A172 (cell line): ENCODE results near the gene GOLGA7B. TPM values are rescaled to one million over a fixed set of nuclear protein-coding genes. Genes with fewer than 3 reads are reported as not detected.

ENCODE experiments used
- total RNA-seq: library from RNA; depleted of rRNA; stranded (reverse); fragments of >200 nt; shearing (Covaris generic); gene quantifications from 2 replicates; pipeline ENCODE4 v1.2.3, GENCODE V29; 2014; rRNA removed

The GOLGA7B gene
- total RNA-seq, 1 experiment from 2014 or later = 1.9 TPM

Other genes with a start within 250 kb of the GOLGA7B start
- gene MORN4, start 216.3 kb upstream of the GOLGA7B start, total RNA-seq = 6.2 and 10.0 TPM in 2 replicates
- gene PI4K2A, start 209.2 kb upstream of the GOLGA7B start, total RNA-seq = 31.7 and 32.1 TPM in 2 replicates
- gene AVPI1, start 162.6 kb upstream of the GOLGA7B start, total RNA-seq = 26.7 and 28.7 TPM in 2 replicates
- gene MARVELD1, start 136.1 kb upstream of the GOLGA7B start, total RNA-seq = 68.2 and 69.7 TPM in 2 replicates
- 22.4 and 25.6 TPM in 2 replicates for gene ZFYVE27, start 112.7 kb upstream of the GOLGA7B start, total RNA-seq
- not detected in 2 replicates for gene SFRP5, start 77.8 kb upstream of the GOLGA7B start, total RNA-seq
- not detected in 2 replicates for gene CRTAC1, start 180.8 kb downstream of the GOLGA7B start, total RNA-seq